ENCODE measurements around the gene CEBPG.

The CEBPG gene

DNA sequence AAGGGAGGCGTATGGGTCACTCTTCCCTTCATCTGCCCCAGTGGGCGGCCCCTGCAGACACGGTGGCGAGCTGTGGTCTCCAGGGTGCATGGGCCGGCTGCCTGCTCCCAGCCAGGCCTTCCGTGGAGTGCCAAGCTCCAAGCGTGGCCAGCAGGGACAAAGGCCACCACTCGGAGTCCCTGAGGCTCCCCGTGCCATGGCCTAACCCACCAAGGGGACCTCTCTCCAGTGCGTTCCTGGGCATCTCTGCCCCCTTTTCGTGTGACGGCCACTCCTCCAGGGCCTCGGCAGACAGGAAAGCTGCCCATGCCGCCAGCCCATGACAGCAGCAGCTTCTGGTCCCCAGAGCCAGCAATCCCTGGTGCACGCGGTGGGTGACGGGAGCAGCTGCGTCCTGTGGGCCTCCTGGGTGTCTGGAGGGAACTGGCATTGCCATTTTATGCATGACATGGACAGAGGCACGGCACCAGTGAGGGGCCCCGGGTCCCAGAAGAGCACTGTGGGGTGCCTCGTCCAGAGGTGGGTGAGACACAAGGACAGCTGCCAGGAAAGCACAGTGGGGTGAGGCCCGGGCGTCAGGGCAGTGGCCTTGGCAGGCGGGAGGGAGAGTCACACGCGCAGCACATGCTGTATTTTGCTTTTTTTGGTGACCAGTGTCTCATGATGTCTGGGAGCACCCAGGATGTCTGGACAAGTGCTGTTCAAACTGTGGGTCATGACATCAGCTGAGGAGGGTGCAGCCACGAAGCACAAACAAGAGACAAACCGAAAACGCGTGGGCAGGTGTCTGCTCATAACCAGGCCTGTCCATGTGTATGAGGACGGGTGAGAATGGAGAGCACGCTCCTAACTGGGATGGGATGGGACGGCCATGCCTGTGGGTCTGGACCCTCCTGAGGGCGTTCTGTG lies 32.3 kb downstream of the CEBPG start:
- no peak for DNase-seq (ENCODE audit: low read depth in 4 of 4, low spot score in 1 of 4)

- DNase-seq (ENCODE audit: low read depth in 4 of 4, low spot score in 1 of 4), result peak; percentile 61 to 80 (median 65)
Measured at GRCh38 chr19:33406521-33407139, 33.1 kb downstream of the CEBPG start.

- no peak for DNase-seq (ENCODE audit: low read depth in 4 of 4, low spot score in 1 of 4)
Measured at GRCh38 chr19:33407140-33407551, 33.6 kb downstream of the CEBPG start.

DNA sequence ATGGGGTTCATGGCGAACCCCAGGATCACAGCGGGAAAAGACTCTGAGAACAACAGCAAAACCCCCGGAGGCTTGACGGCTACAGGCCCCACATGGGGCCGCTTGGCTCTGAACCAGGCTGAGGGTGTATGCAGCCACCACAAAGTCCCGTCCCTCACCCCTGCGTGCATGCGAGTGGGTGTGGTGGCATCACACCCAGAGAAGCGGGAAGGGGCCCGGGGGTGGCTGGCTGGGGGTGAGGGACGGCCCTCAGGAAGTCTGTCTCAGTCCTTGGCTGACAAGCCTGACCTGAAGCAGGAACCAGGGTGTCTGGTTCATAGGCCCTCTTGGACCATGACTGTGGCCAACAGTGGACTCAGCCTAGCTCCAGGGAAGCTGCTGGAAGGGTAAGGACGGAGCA lies 34.2 kb downstream of the CEBPG start:
- DNase-seq (ENCODE audit: low read depth in 4 of 4, low spot score in 1 of 4), result no peak

GRCh38 chr19:33408116-33408515 lies 34.6 kb downstream of the CEBPG start:
- DNase-seq (ENCODE audit: low read depth in 4 of 4, low spot score in 1 of 4), result no peak

GRCh38 chr19:33408538-33409434 lies 35.3 kb downstream of the CEBPG start:
- no peak for DNase-seq (ENCODE audit: low read depth in 4 of 4, low spot score in 1 of 4)

DNA sequence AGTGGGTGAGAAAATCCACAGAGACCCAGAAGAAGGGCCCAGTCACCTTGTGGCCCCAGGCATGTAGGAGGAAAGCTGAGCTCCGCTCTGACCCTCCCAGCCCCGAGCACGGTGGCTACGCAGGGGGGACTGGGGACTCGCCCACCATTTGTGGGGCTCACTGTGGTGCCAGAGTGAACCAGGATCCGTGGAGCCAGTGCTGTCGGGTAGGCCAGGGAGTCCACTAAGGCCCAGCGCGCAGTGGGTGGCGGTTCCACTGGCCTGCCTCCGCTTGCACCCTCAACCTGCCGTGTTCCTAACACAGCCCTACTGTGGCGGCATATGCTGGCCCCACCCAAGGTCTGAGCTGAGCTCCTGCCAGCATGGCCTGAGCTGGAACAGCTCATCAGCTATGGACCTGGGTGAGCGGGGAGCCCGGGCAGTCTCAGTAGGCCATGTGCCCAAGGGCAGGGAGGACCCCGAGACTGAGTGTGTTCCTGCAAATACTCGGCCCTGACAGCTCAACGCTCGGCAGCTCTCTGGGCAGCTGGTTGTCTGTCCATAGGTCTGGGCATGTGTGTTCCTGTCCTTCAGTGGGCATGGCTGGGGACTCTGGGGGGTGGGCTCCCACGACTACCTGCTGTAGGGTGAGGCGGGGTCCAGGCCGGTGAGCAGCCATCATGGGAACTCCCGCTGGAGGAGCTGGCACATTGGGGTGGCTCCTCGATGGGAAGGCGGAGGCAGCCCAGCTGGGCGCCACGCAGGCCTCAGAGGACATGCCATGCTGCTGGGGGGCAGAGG lies 36.6 kb downstream of the CEBPG start:
- no peak for DNase-seq (ENCODE audit: low read depth in 4 of 4, low spot score in 1 of 4)

GRCh38 chr19:33410915-33411401 lies 37.4 kb downstream of the CEBPG start:
- no peak for DNase-seq (ENCODE audit: low read depth in 4 of 4, low spot score in 1 of 4)

DNA sequence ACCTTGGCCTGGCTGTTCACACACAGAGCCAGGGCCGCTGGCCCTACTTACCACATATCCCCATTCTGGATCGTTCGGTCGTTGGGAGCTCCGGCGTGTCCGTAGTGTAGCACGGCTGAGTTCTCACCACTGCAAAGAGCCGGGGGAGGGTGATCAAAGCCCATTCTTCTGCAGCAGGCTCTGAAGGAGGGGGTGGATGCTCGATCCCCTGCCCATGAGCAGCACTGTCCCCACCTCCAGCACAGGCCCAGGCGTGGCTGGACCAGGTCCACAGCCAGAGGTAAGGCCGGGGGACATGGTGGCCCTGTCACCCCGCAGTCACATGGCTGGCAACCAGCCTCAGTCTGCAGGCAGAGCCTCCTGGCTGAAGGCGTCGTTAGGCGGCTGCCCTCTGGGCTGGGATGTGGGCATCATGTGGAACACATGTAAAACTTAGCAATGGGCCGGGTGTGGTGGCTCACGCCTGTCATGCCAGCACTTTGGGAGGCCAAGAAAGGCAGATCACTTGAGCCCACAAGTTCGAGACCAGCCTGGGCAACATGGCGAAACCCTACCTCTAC lies 38.2 kb downstream of the CEBPG start:
- DNase-seq (ENCODE audit: low read depth in 4 of 4, low spot score in 1 of 4), result no peak

GRCh38 chr19:33412601-33413425 lies 39.3 kb downstream of the CEBPG start:
- DNase-seq (ENCODE audit: low read depth in 4 of 4, low spot score in 1 of 4), result no peak

GRCh38 chr19:33413426-33413725 lies 39.9 kb downstream of the CEBPG start:
- no peak for DNase-seq (ENCODE audit: low read depth in 4 of 4, low spot score in 1 of 4)

DNA sequence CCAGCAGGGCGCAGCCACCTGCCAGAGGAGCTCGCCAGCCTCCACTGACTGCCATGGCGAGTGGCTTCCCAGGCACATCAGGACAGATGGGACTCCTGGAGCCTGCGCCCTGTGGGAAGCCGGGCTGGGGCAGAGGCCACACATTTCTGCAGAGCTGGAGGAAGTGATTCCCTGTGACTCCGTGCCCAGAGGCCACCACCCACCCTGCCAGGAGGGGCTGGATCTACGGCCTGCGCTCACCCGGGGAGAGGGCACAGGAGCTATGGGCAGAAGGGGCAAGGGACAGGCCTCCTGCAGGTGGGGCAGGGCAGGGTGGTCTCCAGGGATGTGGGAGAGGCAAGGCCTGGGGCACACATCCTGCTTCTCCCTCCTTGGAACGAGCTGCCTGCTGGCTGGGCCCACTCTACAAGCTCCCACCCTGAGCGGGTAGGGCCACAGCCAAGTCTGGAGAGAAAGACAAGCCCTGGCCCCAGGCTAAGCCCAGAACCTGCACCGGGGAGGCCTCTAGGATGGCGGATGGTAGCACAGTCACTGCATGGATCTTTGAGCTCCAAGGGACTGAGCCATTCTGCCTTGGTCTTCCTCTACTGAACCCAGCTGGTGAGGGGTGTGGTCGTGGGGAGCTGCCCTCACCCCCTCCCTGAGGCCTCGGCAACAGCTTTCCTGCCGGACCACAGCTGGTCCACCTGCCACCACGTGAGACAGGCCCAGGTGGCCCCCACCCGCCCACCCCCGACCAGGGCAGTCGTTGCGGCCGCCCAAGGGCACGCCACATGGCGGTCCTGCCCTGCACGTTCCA lies 40.6 kb downstream of the CEBPG start:
- no peak for DNase-seq (ENCODE audit: low read depth in 4 of 4, low spot score in 1 of 4)

DNA sequence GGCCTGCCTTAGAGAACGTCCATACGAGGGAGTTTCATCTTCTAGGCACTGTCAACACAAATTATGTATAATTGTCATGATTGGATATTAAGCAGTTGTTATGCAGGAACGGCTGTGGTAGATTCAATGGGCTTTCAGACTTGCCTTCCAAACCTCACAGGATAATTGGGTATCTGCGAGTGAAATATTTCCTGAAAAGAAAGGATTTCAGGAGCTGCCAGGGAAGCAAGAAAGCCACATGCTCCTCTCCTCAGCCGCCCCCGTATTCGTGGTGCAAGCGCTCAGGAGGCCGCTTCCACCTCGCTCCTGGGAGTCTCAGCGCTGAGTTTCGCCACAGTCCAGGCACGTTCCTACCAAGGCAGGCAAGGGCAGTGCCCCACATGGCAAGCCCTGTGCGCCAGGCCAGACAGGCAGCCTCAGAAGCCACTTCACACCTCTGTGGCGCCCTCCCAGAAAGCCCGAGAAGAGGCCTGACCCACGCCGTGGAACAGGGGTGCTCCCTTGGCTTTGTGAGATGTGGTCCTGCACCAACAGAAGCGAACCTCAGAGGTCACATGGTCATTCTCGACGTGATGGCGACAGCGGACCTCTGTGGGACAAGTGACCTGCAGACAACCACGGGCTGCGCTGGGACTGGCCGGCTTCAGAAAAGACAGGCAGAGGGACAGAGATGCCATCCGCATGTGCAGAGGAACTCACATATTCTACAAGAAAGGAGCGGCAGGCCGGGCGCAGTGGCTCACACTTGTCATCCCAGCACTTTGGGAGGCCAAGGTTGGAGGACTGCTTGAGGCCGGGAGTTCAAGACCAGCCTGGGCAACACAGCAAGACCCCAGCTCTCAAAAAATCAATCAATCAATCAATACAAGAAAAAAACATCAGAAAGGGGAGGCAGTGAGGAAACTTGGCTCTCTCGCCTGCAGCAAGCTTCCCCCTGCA lies 41.4 kb downstream of the CEBPG start:
- no peak for DNase-seq (ENCODE audit: low read depth in 4 of 4, low spot score in 1 of 4)

DNA sequence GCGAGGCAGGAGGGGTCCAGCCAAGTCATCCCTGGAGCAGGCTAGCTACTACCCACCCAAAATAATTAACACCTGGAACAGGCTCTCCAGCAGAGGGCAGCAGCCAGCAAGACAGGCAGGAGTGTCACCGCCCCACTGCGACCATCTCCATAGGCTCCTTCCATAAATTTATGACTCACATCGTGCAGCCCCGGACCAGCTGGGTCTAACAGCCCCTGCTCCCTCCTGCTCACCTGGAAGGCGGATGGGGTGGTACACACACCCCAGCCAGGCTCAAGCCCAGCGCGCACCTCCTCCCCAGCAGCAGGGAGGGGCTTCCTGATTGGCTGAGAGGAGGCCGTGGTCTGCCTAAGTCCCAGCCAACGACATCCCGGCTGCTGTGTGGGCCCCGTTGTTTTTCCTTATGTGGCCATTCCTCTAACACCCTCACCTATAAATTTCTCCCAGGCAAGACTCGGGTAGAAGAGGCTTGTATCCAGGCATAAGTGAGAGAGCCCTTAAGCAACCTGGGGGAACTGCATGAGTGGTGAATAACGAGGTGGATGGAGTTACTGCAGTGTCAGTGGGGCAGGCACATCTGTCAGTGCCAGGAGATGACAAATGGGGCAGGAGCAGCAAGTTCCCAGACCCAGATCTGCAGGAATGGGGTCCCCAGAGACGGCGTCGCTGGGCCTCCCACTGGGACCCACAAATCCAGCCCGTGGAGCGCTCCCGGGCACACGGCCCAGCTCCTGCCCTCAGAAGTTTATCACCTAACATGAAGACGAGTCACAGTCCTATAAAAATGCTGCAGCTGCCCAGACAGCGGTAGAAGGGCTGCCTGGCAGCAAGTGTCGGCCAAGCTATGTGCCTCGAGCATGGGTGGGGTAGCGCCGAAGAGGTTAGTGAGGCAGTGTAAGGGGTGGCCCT lies 43.1 kb downstream of the CEBPG start:
- DNase-seq (ENCODE audit: low read depth in 4 of 4, low spot score in 1 of 4), result peak; percentile 26 to 55 (median 29)

- DNase-seq (ENCODE audit: low read depth in 4 of 4, low spot score in 1 of 4), result no peak
Measured at GRCh38 chr19:33417751-33418150, 44.2 kb downstream of the CEBPG start.

GRCh38 chr19:33418461-33418860 lies 45.0 kb downstream of the CEBPG start:
- DNase-seq (ENCODE audit: low read depth in 4 of 4, low spot score in 1 of 4), result no peak
